Neural progenitor cell (in vitro differentiated cells): ENCODE results near the gene PCCB. TPM values are rescaled to one million over a fixed set of nuclear protein-coding genes. Genes with fewer than 3 reads are reported as not detected.

Source experiments
- DNase-seq: peaks from one replicate; pipeline ENCODE4 v3.0.0-alpha.2; 2016; ENCODE audit warnings: low spot score
- H2AFZ ChIP-seq: fragments of 200-600 bp; sonication (generic); replicated peaks from 2 replicates; pipeline ENCODE4 v1.6.1; 2016; ENCODE audit warnings: antibody characterized with exemption
- H3F3A ChIP-seq: fragments of 200-600 bp; sonication (generic); 2 replicates; pipeline ENCODE4 v1.6.1; 2016; ENCODE audit warnings: antibody characterized with exemption, low read depth
- H3K27ac ChIP-seq: fragments of 200-600 bp; sonication (generic); 2 replicates; pipeline ENCODE4 v1.5.1; 2016; ENCODE audit warnings: mild to moderate bottlenecking
- H3K27me3 ChIP-seq: fragments of 200-600 bp; sonication (generic); 2 replicates; pipeline ENCODE4 v1.6.1; 2016; ENCODE audit warnings: mild to moderate bottlenecking, moderate library complexity
- H3K36me3 ChIP-seq: fragments of 200-600 bp; sonication (generic); 2 replicates; pipeline ENCODE4 v1.5.1; 2016
- H3K4me1 ChIP-seq: fragments of 200-600 bp; sonication (generic); 2 replicates; pipeline ENCODE4 v1.6.1; 2016; ENCODE audit warnings: mixed run types
- H3K4me2 ChIP-seq: fragments of 200-600 bp; sonication (generic); 2 replicates; pipeline ENCODE4 v1.6.1; 2016
- H3K4me3 ChIP-seq: fragments of 200-600 bp; sonication (generic); 2 replicates; pipeline ENCODE4 v1.5.1; 2016
- H3K79me2 ChIP-seq: fragments of 200-600 bp; sonication (generic); 2 replicates; pipeline ENCODE4 v1.6.1; 2016; ENCODE audit warnings: low read depth
- H3K9ac ChIP-seq: fragments of 200-600 bp; sonication (generic); 2 replicates; pipeline ENCODE4 v1.6.1; 2016
- H3K9me3 ChIP-seq: fragments of 200-600 bp; sonication (generic); 2 replicates; pipeline ENCODE4 v1.5.1; 2016; ENCODE audit warnings: low read depth
- H4K20me1 ChIP-seq: fragments of 200-600 bp; sonication (generic); 2 replicates; pipeline ENCODE4 v1.6.1; 2016; ENCODE audit warnings: low read depth
- H3K27ac Mint-ChIP-seq: 3 replicates; pipeline ENCODE4 v1.8.0; 2021; ENCODE audit warnings: mixed read lengths
- H3K27me3 Mint-ChIP-seq: 2 replicates; pipeline ENCODE4 v1.8.0; 2022; ENCODE audit warnings: low read depth, mild to moderate bottlenecking, inconsistent platforms, moderate library complexity, mixed read lengths; ENCODE audit not compliant: insufficient read depth
- H3K36me3 Mint-ChIP-seq: 3 replicates; pipeline ENCODE4 v1.8.0; 2021; ENCODE audit warnings: mixed read lengths
- H3K4me1 Mint-ChIP-seq: 3 replicates; pipeline ENCODE4 v1.8.0; 2021; ENCODE audit warnings: mixed read lengths
- H3K4me3 Mint-ChIP-seq: 3 replicates; pipeline ENCODE4 v1.8.0; 2021; ENCODE audit warnings: mild to moderate bottlenecking, moderate library complexity, mixed read lengths
- H3K9me3 Mint-ChIP-seq: 3 replicates; pipeline ENCODE4 v1.8.0; 2020; ENCODE audit warnings: mixed read lengths
- CTCF ChIP-seq: fragments of 200-600 bp; sonication (generic); IDR thresholded peaks from 2 replicates; pipeline ENCODE4 v1.5.1; 2017; ENCODE audit warnings: antibody characterized with exemption, mild to moderate bottlenecking
- EZH2 ChIP-seq: fragments of 200-600 bp; sonication (generic); IDR thresholded peaks from 2 replicates; pipeline ENCODE4 v1.6.1; 2017; ENCODE audit warnings: antibody characterized with exemption, mild to moderate bottlenecking, moderate library complexity
- EZH2phosphoT487 ChIP-seq: fragments of 200-600 bp; sonication (generic); IDR thresholded peaks from 2 replicates; pipeline ENCODE4 v1.6.1; 2017; ENCODE audit warnings: antibody characterized with exemption
- total RNA-seq: library from RNA; depleted of rRNA; stranded (reverse); fragments of >200 nt; gene quantifications from 2 replicates; pipeline ENCODE4 v1.2.3, GENCODE V29; 2015; ENCODE audit warnings: low replicate concordance

The PCCB gene
- total RNA-seq, 1 donor from 2014 or later = 83.4 TPM

GRCh38 chr3:136336329-136337100, 86.4 kb downstream of the PCCB start:
- DNase-seq = no peak
- H3K4me3 Mint-ChIP-seq = no peak overlapping the region
- Histone ChIP-seq H3K36me3 (no peaks in the 10 kb centered on the region), H3F3A (no peaks in the 10 kb centered on the region), H3K4me1 (no peaks in the 10 kb centered on the region), H3K4me2 (no peak overlapping the region), H3K9ac (no peak overlapping the region), H3K4me3 (no peak overlapping the region), H3K27ac (no peak overlapping the region), H3K9me3 (no peaks in the 10 kb centered on the region), H3K27me3 (no peaks in the 10 kb centered on the region), H3K79me2 (no peaks in the 10 kb centered on the region), H2AFZ (no peak overlapping the region), H4K20me1 (no peaks in the 10 kb centered on the region)
- peaks cover 41% of the 10 kb centered on the region for H3K36me3 Mint-ChIP-seq
- TF ChIP-seq EZH2phosphoT487 = no peak
- TF ChIP-seq EZH2 = no peak
- TF ChIP-seq CTCF = no peak
- H3K4me1 Mint-ChIP-seq = no peaks in the 10 kb centered on the region
- H3K27ac Mint-ChIP-seq = no peak overlapping the region
- no peaks in the 10 kb centered on the region for H3K27me3 Mint-ChIP-seq
- no peaks in the 10 kb centered on the region for H3K9me3 Mint-ChIP-seq

- H3K4me3 ChIP-seq = no peak overlapping the region
- no peaks in the 10 kb centered on the region for H3K27me3 ChIP-seq
- H2AFZ ChIP-seq = no peak overlapping the region
- H3K36me3 ChIP-seq = no peaks in the 10 kb centered on the region
- H3K9me3 ChIP-seq = no peaks in the 10 kb centered on the region
- no peaks in the 10 kb centered on the region for H4K20me1 ChIP-seq
- Mint-ChIP-seq H3K4me1 (peaks cover 12% of the 10 kb centered on the region), H3K9me3 (no peaks in the 10 kb centered on the region), H3K4me3 (no peak overlapping the region), H3K27ac (no peak overlapping the region), H3K27me3 (no peaks in the 10 kb centered on the region), H3K36me3 (peaks cover 36% of the 10 kb centered on the region)
- H3K79me2 ChIP-seq = no peaks in the 10 kb centered on the region
- no peak overlapping the region for H3K27ac ChIP-seq
- H3F3A ChIP-seq = peaks cover 9% of the 10 kb centered on the region
- no peak for DNase-seq
- no peak overlapping the region for H3K4me2 ChIP-seq
- TF ChIP-seq EZH2 = no peak
- no peak for TF ChIP-seq EZH2phosphoT487
- no peak for TF ChIP-seq CTCF
- H3K4me1 ChIP-seq = peaks cover 7% of the 10 kb centered on the region
- H3K9ac ChIP-seq = no peak overlapping the region
Observed at GRCh38 chr3:136343446-136343845, 93.3 kb downstream of the PCCB start.

GRCh38 chr3:136343873-136344555, 93.9 kb downstream of the PCCB start:
- Histone ChIP-seq H3K9me3 (no peaks in the 10 kb centered on the region), H3K4me3 (no peak overlapping the region), H3K79me2 (no peaks in the 10 kb centered on the region), H3K4me1 (peaks cover 7% of the 10 kb centered on the region), H3K27me3 (no peaks in the 10 kb centered on the region), H3K9ac (no peak overlapping the region), H3K36me3 (no peaks in the 10 kb centered on the region), H3K27ac (peak overlapping the region; percentile 9), H3F3A (peaks cover 9% of the 10 kb centered on the region), H2AFZ (no peak overlapping the region), H3K4me2 (peak overlapping the region; percentile 8), H4K20me1 (no peaks in the 10 kb centered on the region)
- Mint-ChIP-seq H3K36me3 (peaks cover 31% of the 10 kb centered on the region), H3K9me3 (no peaks in the 10 kb centered on the region), H3K27me3 (no peaks in the 10 kb centered on the region), H3K27ac (peak overlapping the region; percentile 60), H3K4me1 (peaks cover 12% of the 10 kb centered on the region), H3K4me3 (no peak overlapping the region)
- DNase-seq = peak; percentile 29
- TF ChIP-seq CTCF (no peak), EZH2phosphoT487 (no peak), EZH2 (no peak)
